Kidney tubule cell (primary cell): ENCODE results near the gene GRPEL2.
A peak's percentile ranks its signal among the peaks of the same experiment; 100 is the strongest.
"Not testable (repeated sequence)": the region's sequence is repeated elsewhere in the genome, so short reads cannot be mapped to it uniquely, and the experiment has no call there.

Experiments used
- DNase-seq: peaks from one replicate; pipeline ENCODE4 v3.0.0-alpha.2; 2018; ENCODE audit warnings: low spot score

GRPEL2 gene

DNA sequence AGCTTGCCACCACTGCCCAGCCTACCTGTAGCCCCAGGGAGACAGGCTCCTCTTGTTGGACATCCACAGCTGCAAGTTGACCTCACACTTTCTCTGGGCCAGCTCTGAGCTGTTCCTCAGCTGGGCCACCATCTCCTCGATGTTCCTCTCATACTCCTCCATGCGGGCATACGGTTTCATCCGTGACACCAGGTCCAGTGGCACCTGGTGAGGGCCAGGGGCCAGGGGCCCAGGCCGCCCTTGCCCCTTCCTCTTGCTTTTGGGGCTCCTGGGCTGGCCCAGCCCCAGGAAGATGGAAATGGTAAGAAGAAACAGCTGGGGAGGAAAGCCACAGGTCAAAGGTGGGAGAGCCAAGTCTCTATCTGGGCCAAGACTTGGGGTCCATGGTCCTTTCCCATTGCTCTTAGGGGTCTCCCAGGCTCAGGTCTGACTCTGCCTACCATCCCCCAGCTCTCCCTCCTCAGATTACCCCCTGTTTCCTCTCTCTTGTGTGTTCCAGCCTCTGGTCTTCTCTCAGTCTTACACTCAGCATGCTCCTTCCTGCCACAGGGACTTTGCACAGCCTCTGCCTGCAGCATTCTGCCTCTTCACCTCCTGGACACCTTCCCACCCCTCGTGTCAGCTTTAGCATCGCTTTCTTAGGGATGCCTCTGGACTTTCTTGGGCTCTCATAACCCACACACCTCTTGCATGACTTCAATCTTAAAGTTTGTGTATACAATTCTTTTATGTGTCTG is 31.6 kb downstream of the GRPEL2 start:
- DNase-seq = no peak

DNA sequence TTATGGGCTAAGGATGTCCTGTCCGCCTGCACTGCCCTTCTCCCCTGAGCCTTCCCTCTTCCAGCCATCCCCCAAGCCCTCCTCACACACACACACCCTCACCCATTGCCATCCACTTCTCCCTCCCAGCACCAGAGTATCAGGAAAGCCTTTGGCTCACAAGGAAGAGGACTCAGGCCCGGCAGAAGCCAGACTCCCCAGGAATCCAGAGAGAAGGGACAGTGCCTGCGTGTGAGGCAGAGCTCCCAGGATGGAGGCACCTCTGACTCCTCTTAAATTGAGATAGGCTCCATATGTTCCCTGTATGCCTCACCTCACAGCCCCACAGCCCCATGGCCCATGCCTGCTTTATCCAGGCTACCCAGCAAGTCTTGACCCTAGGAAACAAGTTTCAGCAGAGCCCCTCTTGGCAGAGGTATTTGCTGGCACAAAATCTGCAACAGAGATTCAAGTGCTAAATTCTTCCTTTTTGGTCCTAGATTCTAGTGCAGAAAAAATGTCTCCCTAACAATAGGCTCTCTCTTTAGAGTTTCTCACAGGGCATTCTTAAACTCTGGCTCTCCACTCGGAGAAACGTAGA is 33.0 kb downstream of the GRPEL2 start:
- DNase-seq = no peak

DNA sequence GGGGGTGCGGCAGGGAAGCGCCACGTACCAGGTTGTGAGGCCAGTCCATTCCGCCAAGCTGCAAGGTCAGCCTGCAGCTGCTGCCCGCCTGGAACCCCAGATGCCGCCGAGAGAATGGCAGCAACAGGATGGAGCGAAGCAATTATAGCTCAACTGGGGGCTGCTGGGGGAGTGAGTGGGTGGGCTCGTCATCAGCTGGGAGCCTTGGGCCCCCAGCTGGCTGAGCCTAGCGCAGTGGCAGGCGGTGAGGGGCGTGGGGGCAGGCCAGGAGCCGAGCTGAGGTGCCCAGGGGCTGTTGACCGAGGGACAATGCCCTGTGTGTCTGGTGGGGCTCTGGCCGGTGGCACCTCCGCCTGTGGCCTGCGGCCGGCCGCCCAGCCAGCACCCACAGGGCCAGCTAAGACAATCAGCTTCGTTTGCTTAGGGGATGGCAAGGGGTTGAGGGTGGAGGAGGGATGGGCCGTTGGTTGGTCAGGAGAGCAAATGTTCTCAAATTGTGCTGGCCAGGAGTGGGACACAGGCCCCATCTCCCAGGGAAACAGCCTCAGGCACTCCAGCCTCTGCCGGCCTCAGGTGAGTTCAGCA is 34.0 kb downstream of the GRPEL2 start, which contains the start of gene IL17B:
Gene IL17B (minus strand): TSS at position 116 of the 585 bp plus-strand sequence. CDS start 67 bp downstream, at position 49.
- DNase-seq = no peak

DNA sequence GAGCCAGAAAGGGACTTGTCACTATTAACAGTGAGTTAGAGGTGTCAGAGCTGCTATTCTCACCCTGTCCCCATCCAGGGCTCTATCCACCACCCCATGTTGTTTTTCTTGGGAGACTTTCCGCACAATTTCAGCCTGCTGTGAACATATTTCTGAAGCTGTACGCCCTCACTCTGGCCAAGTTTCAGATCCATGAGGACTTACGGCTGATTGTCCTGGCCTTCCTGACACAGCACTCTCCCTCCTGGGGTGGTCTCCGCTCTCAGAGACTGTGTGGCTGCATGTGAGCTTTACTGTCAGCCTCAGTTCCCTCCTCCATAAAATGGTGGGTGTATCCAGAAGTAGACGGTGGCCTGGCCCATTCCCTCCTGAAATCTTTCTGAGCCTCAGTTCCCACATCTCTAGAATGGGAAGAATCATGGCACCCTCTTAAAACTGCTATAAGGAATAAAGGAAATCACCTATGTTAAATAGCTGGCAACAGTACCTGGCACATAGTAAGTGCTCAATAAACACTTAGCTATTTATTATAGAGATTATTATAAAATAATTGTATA is 34.6 kb downstream of the GRPEL2 start:
- no peak for DNase-seq

DNA sequence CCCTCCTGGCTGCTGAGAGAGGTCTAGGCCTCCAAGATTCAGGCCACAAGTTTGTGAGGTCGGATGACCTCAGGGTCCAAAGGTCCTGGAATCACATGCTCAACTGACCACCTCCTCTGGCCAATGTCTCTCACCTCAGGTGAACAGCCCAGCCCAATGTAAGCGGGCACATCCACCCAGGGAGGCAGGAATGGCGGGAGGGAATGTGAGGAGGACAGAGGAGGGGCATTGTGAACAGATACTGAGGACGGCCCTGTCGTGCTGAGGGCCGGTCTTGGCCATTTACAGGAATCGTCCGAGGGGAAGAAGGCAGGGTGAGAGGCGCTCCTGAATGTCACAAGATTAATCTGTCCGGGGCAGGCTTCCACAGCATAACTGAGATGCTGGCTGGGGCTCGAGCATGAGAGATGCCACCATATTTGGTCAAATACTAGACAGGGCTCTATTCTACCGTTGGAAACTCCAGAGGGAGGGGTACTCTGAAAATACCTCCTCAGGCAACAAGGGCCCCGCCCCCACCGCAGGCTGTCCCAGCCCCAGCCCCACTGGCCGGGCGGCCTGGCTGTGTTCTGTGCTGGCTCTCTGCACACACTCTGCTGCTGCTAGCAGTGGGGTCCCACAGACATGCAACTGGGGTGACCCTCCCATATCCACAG is 35.3 kb downstream of the GRPEL2 start:
- DNase-seq = no peak

DNA sequence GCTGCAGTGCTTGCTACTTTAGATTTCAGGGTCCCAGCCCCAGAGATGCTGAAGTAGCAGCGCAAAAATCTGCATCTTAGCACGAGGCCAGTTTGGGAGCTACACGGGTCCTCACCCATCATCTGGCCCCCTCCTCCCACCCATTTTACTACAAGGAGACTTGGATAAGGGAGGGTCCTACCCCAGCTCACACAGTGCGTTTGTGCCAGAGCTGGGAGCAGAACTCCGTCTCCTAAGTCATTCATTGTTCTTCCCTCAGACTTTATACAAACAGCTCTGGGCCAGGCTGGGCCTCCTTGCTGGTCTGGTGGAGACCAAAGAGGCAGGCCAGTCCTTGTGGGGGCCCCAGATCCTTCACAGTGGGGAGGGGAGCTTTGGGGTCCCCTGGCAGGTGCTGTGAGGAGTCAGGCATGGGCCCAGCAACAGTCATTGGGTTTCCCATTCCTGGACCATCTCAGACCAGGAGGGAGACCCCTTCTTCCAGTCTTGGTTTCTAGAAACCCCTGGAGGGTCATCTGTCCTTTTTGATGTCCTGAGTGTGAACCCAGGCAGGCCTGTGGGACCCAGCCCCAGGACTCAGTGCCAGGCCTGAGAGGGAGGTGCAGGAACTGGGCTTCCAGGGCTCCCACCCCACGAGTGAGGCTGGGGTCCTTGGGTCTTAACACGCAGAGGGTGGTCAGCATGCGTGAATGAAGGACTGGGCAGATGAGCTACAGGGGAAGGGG is 36.1 kb downstream of the GRPEL2 start:
- no peak for DNase-seq

DNA sequence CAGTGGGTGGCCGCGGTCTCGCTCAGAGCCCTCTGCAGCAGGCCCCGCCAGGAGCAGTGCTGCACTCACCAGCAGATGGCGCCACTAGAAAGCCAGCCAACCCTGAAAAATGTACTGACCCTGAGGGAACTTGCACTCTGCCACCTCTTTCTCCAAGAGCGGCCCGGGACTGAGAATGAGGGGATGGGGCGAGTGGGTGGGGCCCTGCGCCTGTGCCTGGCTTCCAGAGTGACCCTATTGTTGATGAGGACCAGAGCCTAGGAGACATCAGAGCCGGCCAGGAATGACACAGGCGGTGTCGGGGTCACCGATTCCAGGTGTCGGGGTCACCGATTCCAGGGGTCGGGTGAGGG is 36.7 kb downstream of the GRPEL2 start:
- DNase-seq = peak; percentile 64

DNA sequence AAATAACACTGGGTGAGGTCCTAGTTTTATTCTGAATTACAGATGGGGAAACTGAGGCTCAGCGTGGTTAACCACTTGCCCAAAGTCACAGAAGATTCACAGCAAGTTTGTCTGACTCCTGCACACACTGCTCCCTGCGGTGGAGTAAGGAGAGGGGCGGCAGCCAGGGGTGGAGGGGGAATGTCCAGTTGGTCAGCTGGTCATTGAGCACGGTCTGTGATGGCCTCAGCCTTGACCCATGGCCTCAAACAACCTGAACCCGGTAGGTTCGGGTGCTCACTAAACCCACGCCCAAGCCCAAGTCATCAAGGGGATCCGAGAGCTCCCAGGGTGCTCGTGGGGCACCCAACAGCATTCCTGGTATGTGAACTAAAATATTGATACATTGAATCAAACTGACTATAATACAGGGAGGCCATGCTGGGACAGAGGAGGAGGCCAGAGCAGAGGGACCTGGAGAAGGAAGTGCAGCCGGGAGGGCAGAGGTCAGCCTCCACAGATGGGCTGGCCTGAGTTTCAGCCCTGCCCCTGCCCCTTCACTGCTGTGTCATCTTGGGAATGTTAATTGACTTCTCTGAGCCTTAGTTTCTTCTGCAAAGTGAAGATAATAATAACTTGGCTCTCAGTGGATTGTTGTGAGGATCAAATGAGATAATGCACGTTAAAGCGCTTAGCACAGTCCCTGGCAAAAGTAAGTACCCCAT is 37.4 kb downstream of the GRPEL2 start:
- no peak for DNase-seq

DNA sequence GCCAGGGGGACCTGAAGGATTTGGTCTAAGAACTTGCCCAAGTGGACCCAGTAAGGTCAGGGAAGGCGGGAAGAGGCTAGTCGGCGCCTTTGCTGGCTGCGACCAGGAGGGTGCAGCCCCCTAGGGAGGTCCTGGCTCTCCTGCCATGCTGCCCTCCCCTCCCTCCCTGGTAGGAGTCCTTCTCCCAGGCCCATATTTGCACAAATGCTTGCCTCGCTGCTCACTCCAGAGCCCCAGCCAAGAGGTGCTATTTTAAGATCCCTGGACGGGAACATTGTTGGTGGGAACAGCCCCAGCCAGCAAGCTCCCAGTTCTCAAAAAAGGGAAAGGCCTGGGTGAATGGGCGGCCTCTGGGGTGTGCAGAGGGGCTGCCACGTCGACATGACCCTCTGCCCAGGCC is 38.1 kb downstream of the GRPEL2 start:
- DNase-seq = no peak

DNA sequence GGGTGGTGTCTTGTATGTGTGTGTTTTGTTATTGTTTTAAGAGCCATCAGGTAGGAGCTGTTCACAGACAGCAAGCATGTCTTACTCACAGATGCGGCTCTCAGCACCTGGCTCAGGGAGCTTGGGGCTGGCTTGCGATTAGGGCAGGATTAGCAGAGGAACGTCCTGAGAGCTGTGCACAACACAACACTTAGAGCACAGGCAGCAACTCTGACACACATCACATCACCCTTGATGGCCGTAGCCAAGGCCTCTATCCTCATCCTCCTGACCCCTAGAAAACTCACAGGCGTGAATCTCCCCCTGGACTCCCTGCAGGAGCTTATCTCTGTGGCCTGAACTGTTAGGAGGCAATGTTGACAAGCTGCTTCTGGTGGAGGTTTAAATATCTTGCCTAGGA is 40.9 kb downstream of the GRPEL2 start:
- no peak for DNase-seq

DNA sequence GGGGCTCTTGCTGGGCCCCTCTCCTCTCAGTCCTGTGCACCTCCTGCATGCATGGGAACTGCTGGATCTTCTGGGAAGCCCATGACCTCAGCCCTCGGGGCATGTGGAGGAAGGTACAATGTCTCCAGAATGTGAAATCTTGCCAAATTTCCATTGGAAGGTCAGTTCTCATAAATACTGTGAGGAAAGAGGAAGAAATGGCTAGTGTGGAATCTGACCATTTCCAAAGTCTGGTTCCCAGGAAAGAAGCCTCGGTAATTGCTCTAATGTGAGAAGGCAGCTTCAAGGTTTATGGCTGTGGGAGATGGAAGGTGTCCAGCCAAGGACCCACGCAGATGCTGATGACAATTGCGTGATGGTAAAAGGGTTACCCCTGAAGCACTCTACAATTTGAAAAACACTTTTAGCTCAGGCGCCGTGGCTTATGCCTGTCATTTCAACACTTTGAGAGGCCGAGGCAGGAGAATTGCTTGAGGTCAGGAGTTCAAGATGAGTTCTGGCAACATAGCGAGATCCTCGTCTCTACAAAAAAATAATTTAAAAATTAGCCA is 41.9 kb downstream of the GRPEL2 start:
- DNase-seq = no peak

DNA sequence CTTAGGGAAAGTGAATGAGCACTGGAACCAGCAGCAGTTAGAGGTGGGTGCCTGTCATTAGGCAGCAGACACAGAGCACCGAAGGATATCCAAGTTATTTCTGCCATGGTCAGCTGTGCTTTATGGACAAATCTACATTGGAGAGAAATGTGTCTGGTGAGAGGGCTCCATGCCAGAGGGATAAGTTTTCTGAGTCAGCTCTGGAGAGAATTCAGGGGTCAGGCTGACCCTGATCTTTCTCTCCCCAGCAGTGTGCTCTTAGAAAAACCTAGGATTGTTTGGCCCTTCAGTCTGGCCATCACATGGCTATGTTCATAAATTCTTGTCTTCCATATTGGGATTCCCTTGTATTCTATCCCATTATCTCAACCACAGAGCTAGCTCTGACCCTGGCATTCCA is 42.7 kb downstream of the GRPEL2 start:
- DNase-seq = no peak

DNA sequence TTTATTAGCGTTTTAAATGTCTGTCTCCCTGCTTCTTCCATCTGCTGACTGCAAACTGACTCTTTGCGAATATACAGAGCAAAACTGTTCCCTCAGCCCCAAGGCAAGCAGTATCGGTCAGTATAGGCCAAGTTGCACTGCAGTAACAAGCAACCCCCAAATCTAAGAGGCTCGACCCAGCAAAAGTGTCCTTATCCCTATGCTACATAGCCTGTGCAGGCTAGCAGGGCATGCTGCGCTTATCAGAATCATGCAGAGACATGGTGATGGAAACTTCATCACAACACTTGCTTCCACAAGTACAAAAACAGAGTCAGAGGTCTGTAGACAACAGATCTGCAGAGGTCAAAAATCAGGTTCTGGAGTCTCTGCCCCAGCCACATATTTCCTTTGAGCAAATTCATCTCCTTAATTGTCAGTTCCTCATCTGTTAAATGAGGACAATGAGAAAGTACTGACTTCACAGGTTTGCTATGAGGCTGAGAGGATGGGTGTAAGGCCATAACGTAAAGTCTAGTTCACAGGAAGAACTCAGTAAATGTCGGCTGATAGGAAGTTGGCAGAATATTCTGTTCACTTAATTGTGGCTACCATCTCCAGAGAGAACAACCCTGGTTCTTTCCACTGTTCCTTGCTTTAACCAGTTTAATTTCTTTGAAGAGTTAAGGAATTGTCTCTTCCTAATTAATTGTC is 43.3 kb downstream of the GRPEL2 start:
- no peak for DNase-seq

DNA sequence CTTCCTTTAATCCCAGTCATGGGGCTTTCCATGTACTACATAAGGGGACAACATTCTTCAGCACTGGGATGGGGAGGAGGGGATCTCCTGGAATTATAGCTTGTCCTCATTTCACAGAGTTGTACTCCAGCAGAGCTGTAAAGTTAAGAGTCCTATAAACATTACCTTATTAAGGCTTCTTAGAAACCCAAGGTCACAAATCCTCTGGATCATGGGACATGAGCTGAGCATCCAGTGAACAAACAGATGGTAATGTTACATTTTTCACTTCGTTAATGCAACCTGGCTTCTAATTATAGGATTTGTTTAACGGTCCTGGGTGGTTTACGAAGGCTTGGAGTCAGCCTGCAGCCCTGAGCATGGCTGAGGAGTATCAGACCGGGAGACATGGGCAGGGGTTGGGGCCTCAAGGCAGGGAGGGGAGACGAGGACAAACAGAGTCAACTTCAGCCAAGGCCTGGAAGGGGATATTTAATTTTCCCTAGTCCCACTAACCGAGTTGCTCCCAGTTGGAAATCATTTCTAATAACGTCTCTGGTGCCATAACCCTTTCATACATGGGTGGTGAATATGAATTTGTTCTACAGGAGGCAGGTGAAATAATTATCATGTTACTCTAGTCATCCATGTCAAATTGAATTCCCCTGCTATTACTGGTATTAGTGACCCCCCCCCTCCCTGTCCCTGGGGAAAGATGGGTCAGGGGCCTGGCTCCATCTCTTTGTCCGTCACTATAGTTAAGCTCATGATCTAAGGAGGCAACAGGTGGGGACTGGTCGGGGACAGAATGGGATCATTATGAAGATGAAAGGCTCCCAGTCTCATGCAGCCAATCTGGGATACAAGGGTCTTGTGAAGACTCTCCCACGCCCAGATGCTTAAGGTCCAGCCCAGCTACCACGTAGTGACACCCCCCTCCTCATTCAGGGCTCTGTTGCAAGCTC is 44.5 kb downstream of the GRPEL2 start:
- no peak for DNase-seq

DNA sequence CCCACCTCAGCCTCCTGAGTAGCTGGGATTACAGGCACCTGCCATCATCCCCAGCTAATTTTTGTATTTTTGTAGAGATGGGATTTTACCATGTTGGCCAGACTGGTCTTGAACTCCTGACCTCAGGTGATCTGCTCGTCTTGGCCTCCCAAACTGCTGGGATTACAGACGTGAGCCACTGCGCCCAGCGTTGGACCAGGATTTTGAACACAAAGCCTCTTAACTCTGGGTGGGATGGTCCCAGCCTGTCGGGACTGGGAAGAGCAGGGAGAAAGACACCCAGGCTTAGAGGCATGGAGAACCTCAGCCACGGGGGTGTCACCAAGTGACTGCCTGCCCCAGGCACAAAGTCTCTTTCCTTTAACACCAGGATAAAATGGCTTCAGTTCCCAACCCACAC is 45.8 kb downstream of the GRPEL2 start:
- not testable (repeated sequence) for DNase-seq

DNA sequence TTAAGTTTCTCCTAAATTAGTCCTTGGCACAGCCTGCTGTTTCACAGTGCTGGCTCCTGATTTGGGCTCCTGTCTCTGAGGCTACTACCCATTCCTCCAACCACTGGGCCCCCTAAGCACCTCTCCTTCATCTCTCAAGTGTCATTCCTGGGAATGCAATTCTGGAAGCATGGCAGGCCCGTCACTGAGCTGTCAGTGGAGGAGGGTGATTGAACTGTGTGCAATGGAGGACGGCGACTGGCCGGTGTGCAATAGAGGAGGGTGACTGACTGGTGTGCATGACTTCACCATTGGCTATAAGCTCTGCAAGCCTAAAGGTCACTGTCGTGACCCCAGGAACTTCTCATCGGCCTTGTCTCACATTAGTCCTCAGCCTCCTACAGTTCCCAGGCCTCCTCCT is 46.2 kb downstream of the GRPEL2 start:
- DNase-seq = no peak

DNA sequence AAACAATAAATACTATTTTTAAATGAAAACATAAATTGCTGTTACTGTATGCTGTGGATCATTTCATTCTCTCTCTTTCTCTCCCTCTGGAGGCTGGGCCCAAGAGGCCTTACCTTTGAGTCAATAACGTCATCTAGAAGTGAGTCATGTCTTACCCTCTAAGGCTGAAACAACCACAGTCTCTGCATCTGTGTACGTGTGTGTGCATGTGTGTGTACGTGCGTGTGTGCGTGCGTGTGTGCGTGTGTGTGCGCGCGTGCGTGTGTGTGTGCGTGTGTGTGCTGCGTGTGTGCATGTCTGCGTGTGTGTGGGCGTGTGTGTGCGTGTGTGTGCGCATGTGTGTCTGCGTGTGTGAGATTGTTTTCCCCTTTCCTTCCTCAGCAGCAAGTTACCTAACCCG is 47.4 kb downstream of the GRPEL2 start:
- DNase-seq = peak; percentile 55

DNA sequence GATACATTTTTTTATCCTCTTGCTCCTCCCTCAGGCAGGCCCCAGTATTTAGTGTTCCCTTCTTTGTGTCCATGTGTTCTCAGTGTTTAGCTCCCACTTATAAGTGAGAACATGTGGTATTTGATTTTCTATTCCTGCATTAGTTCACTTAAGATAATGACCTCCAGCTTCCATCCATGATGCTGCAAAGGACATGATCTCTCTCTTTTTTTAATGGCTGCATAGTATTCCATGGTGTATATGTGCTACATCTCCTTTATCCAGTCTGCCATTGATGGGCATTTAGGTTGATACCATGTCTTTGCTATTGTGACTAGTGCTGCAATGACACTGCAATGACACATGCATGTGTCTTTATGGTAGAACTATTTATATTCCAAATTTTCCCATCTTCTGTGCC is 49.7 kb downstream of the GRPEL2 start:
- not testable (repeated sequence) for DNase-seq

DNA sequence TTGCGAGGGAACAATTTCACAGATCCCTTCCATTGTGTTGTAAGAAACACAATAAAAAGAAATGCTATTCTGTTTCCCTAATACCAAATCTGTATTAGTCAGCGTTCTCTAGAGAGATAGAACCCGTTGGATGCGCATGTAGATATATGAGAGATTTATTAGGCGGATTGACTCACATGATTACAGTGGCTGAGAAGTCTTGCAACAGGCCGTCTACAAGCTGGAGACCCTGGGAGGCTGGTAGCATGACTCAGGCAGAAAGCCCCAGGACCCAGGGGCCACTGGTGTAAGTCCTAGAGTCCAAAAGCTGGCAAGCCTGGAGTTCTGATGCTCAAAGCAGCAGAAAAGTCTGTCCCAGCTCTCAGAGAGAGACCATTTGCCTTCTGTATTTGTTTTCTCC is 52.2 kb downstream of the GRPEL2 start:
- DNase-seq = peak; percentile 6
